Retinal pigment epithelial cell (primary cell): ENCODE data around the gene CRTC1.
"Not testable (repeated sequence)": the region's sequence is repeated elsewhere in the genome, so short reads cannot be mapped to it uniquely, and the experiment has no call there.

Source experiments
- DNase-seq: peaks from one replicate; pipeline ENCODE4 v3.0.0-alpha.2; 2010; ENCODE audit warnings: low read depth
- H3K4me3 ChIP-seq: 2 replicates; pipeline ENCODE4 v1.5.1; 2011; ENCODE audit warnings: mild to moderate bottlenecking, low read length, control low read depth, moderate library complexity
- CTCF ChIP-seq: conservative IDR thresholded peaks from 2 replicates; pipeline ENCODE4 v1.5.1; 2011; ENCODE audit warnings: low read depth, low read length, control low read depth, inconsistent platforms

Gene CRTC1

GRCh38 chr19:18676692-18677091 is 6.8 kb upstream of the CRTC1 start:
- H3K4me3 ChIP-seq, result no peak overlapping the region
- no peak for DNase-seq
- TF ChIP-seq CTCF, result no peak

GRCh38 chr19:18677156-18677555 is 6.3 kb upstream of the CRTC1 start:
- H3K4me3 ChIP-seq, result no peak overlapping the region
- no peak for DNase-seq
- no peak for TF ChIP-seq CTCF

- not testable (repeated sequence) for DNase-seq
Measured at GRCh38 chr19:18680148-18680547, 3.3 kb upstream of the CRTC1 start.

GRCh38 chr19:18682807-18683108 is 722 bp upstream of the CRTC1 start:
- H3K4me3 ChIP-seq, result peak overlapping the region; percentile 64
- no peak for DNase-seq
- no peak for TF ChIP-seq CTCF

More at GRCh38 chr19:18680148-18680547, 3.3 kb upstream of the CRTC1 start:
- not testable (repeated sequence) for H3K4me3 ChIP-seq

- DNase-seq, result no peak
- no peak for TF ChIP-seq CTCF
- peak overlapping the region; percentile 73 for H3K4me3 ChIP-seq
Measured at GRCh38 chr19:18683958-18684641, 620 bp downstream of the CRTC1 start.

- peak overlapping the region; percentile 73 for H3K4me3 ChIP-seq
- DNase-seq, result no peak
- no peak for TF ChIP-seq CTCF
Measured at GRCh38 chr19:18684642-18684993, 1.1 kb downstream of the CRTC1 start.

GRCh38 chr19:18685597-18686190 is 2.2 kb downstream of the CRTC1 start:
- H3K4me3 ChIP-seq, result no peak overlapping the region
- DNase-seq, result no peak
- TF ChIP-seq CTCF, result no peak
